Tibial nerve (tissue), 4 donors: ENCODE results near the gene INSM1. TPM values are rescaled to one million over a fixed set of nuclear protein-coding genes. Genes with fewer than 3 reads are reported as not detected.

Experiments
- DNase-seq, 2 donors: peaks; one replicate each; pipeline ENCODE4 v3.0.0-alpha.2; 2019; ENCODE audit warnings: low spot score in 2 of 2
- H3K27ac ChIP-seq, 4 donors: fragments of 200-600 bp; sonication (generic) in 3 of 4; one replicate each; pipeline ENCODE4 v1.5.1; 2017 to 2019; ENCODE audit warnings: mild to moderate bottlenecking in 1 of 4
- H3K27me3 ChIP-seq, 2 donors: fragments of 200-600 bp; sonication (generic) in 1 of 2; one replicate each; pipeline versions ENCODE4 v1.5.1 to v1.6.0; 2017 to 2019
- H3K36me3 ChIP-seq, 3 donors: fragments of 200-600 bp; sonication (generic); one replicate each; pipeline ENCODE4 v1.5.1; 2018 to 2019
- H3K4me1 ChIP-seq, 4 donors: fragments of 200-600 bp; sonication (generic) in 3 of 4; one replicate each; pipeline ENCODE4 v1.5.1; 2017 to 2019
- H3K4me3 ChIP-seq, 4 donors: fragments of 200-600 bp; sonication (generic) in 3 of 4; one replicate each; pipeline ENCODE4 v1.5.1; 2017 to 2019; ENCODE audit warnings: mild to moderate bottlenecking in 1 of 4, moderate library complexity in 1 of 4
- H3K9me3 ChIP-seq, 4 donors: fragments of 200-600 bp; sonication (generic) in 3 of 4; one replicate each; pipeline ENCODE4 v1.5.1; 2017 to 2019
- EP300 ChIP-seq, 2 donors: sonication (generic); formaldehyde crosslinking; IDR thresholded peaks; one replicate each; pipeline ENCODE4 v1.6.1; 2017; ENCODE audit warnings: antibody characterized with exemption in 2 of 2, mild to moderate bottlenecking in 1 of 2
- POLR2A ChIP-seq, 2 donors: fragments of 450-650 bp; IDR thresholded peaks; one replicate each; pipeline ENCODE4 v1.6.1; 2017; ENCODE audit warnings: antibody characterized with exemption in 2 of 2, mild to moderate bottlenecking in 2 of 2, moderate library complexity in 2 of 2
- WGBS, 2 donors: methylation state at CpG; one replicate each; pipeline ENCODE4 v1.1.5; 2018; 5-methylcytosine and 5-hydroxymethylcytosine counted together
- total RNA-seq, 4 donors: library from RNA; depleted of rRNA; stranded (reverse); fragments of >200 nt; gene quantifications; one replicate each; pipeline ENCODE4 v1.1.0, GENCODE V29; 2016
- TF ChIP-seq, protein P1 (sequence below), 5 experiments: fragments of 200-600 bp in 3 of 5; fragments of 450-650 bp in 2 of 5; sonication (generic) in 3 of 5; IDR thresholded peaks; one replicate each; pipeline ENCODE4 v1.5.1; 2016 to 2019; ENCODE audit warnings: antibody characterized with exemption in 5 of 5, mild to moderate bottlenecking in 3 of 5, moderate library complexity in 2 of 5

The INSM1 gene
- total RNA-seq, 4 donors from 2014 or later = not detected

DNA sequence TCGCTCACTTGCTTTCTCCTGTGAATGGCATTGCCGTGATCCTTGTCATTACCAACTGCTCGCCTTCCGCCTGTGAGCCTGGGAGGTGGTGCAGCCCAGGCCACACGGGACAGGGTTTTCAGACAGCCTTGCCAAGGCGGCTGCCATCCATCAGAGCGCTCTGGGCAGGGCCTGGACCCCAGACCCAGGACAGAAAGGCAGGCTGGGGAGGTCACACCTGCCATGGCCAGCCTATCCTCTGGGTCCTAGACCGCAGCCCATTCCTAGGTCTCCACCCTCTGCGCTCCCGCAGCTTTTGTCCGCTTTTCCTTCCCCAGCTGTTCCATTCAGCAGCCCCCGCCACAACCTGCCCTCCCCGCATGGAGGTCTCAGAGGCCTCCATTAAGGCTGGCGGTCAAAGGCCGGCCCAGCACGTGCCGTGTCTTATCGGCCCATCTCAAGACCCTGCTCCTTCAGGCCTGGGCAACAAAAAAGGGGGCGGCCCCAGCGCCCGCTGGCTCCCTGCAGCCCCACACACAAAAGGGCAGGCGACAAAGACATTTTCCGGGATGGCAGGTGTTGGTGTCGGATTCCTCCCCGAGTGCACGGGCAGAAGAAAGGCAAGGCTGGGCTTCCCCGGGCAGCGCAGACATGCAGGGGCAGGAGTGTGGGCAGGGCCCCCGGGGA lies 28.1 kb downstream of the INSM1 start:
- H3K4me3 ChIP-seq = no peak overlapping the region
- H3K4me1 ChIP-seq = peaks cover 0 to 14% (median 3%) of the 10 kb centered on the region in 4 donors
- no peak for DNase-seq
- peaks cover 0 to 51% (median 0%) of the 10 kb centered on the region in 3 donors for H3K36me3 ChIP-seq
- TF ChIP-seq EP300 (IDR thresholded peaks at IDR 0.05) (no peak), POLR2A (IDR thresholded peaks at IDR 0.05) (no peak)
- TF ChIP-seq, protein P1, sequence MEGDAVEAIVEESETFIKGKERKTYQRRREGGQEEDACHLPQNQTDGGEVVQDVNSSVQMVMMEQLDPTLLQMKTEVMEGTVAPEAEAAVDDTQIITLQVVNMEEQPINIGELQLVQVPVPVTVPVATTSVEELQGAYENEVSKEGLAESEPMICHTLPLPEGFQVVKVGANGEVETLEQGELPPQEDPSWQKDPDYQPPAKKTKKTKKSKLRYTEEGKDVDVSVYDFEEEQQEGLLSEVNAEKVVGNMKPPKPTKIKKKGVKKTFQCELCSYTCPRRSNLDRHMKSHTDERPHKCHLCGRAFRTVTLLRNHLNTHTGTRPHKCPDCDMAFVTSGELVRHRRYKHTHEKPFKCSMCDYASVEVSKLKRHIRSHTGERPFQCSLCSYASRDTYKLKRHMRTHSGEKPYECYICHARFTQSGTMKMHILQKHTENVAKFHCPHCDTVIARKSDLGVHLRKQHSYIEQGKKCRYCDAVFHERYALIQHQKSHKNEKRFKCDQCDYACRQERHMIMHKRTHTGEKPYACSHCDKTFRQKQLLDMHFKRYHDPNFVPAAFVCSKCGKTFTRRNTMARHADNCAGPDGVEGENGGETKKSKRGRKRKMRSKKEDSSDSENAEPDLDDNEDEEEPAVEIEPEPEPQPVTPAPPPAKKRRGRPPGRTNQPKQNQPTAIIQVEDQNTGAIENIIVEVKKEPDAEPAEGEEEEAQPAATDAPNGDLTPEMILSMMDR (IDR thresholded peaks at IDR 0.05) = no peak
- H3K27ac ChIP-seq = no peak overlapping the region
- H3K27me3 ChIP-seq = no peaks in the 10 kb centered on the region
- 92 to 93% methylated on average over 29 of the region's 29 CpGs for WGBS, 2 donors
- no peaks in the 10 kb centered on the region for H3K9me3 ChIP-seq

DNA sequence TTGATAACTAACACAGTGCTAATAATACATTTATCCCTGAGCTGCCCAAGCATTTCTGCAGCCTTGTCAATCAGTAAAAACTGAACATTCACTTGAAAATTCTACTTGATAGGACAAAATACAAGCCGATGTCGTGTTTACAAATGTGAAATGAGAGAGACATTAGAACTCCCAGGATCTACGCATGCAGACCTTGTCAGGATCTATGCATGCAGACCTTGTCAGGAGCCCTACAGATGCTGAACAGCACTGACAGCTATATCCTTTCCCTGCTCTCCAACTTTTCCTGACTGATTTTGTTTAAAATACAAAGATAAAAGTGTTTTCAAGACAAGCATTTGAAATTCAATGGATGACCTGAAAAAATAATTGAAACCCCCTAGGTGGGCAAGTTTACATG lies 28.9 kb downstream of the INSM1 start:
- no peaks in the 10 kb centered on the region for H3K9me3 ChIP-seq
- TF ChIP-seq, protein P1 (IDR thresholded peaks at IDR 0.05) = no peak
- no peak for TF ChIP-seq POLR2A (IDR thresholded peaks at IDR 0.05)
- no peak for TF ChIP-seq EP300 (IDR thresholded peaks at IDR 0.05)
- no peaks in the 10 kb centered on the region for H3K27me3 ChIP-seq
- no peak for DNase-seq
- no peak overlapping the region for H3K4me3 ChIP-seq
- H3K36me3 ChIP-seq = peaks cover 0 to 43% (median 0%) of the 10 kb centered on the region in 3 donors
- WGBS, 2 donors = 96 to 97% methylated on average over 3 of the region's 3 CpGs
- H3K4me1 ChIP-seq = peaks cover 0 to 14% (median 3%) of the 10 kb centered on the region in 4 donors
- H3K27ac ChIP-seq = no peak overlapping the region

GRCh38 chr20:20398123-20398522 lies 30.2 kb downstream of the INSM1 start:
- peaks cover 0 to 8% (median 2%) of the 10 kb centered on the region in 4 donors for H3K4me1 ChIP-seq
- no peaks in the 10 kb centered on the region for H3K27me3 ChIP-seq
- H3K4me3 ChIP-seq = no peak overlapping the region
- DNase-seq = no peak
- no peak for TF ChIP-seq POLR2A (IDR thresholded peaks at IDR 0.05)
- TF ChIP-seq, protein P1 (IDR thresholded peaks at IDR 0.05) = no peak
- no peak for TF ChIP-seq EP300 (IDR thresholded peaks at IDR 0.05)
- H3K36me3 ChIP-seq = peaks cover 0 to 33% (median 0%) of the 10 kb centered on the region in 3 donors
- no peaks in the 10 kb centered on the region for H3K9me3 ChIP-seq
- WGBS, 2 donors = 55 to 71% methylated on average over 7 of the region's 7 CpGs
- H3K27ac ChIP-seq = no peak overlapping the region

- no peak for DNase-seq
- no peaks in the 10 kb centered on the region for H3K27me3 ChIP-seq
- H3K36me3 ChIP-seq = peaks cover 0 to 36% (median 0%) of the 10 kb centered on the region in 3 donors
- H3K9me3 ChIP-seq = no peaks in the 10 kb centered on the region
- 84 to 90% methylated on average over 13 of the region's 13 CpGs for WGBS, 2 donors
- no peak for TF ChIP-seq POLR2A (IDR thresholded peaks at IDR 0.05)
- TF ChIP-seq EP300 (IDR thresholded peaks at IDR 0.05) = no peak
- TF ChIP-seq, protein P1 (IDR thresholded peaks at IDR 0.05) = no peak
- H3K4me1 ChIP-seq = no peaks in the 10 kb centered on the region
- no peak overlapping the region for H3K4me3 ChIP-seq
- no peak overlapping the region for H3K27ac ChIP-seq
Observed at GRCh38 chr20:20399531-20400500, 31.9 kb downstream of the INSM1 start.

GRCh38 chr20:20401991-20402390 lies 34.1 kb downstream of the INSM1 start:
- Histone ChIP-seq H3K36me3 (peaks cover 0 to 18% (median 0%) of the 10 kb centered on the region in 3 donors), H3K4me3 (no peak overlapping the region), H3K4me1 (no peaks in the 10 kb centered on the region), H3K27me3 (no peaks in the 10 kb centered on the region), H3K27ac (no peak overlapping the region), H3K9me3 (no peaks in the 10 kb centered on the region)
- 88 to 90% methylated on average over 3 of the region's 3 CpGs for WGBS, 2 donors
- TF ChIP-seq, protein P1 (IDR thresholded peaks at IDR 0.05) = no peak
- TF ChIP-seq POLR2A (IDR thresholded peaks at IDR 0.05) (no peak), EP300 (IDR thresholded peaks at IDR 0.05) (no peak)
- no peak for DNase-seq
